Memory B cell (primary cell): ENCODE results near the gene ZNF557.
"Not testable (repeated sequence)": the region's sequence is repeated elsewhere in the genome, so short reads cannot be mapped to it uniquely, and the experiment has no call there.

Experiments
- ATAC-seq: fragments of 150-1000 bp; cut with Tn5 transposase; 2 replicates; pipeline ENCODE4 v1.10.0; 2021; ENCODE audit warnings: low read depth, mild to moderate bottlenecking, moderate library complexity
- DNase-seq, 2 donors: peaks; one replicate each; pipeline ENCODE4 v3.0.0; 2022; ENCODE audit warnings: low spot score in 2 of 2
- H3K27ac Mint-ChIP-seq: one replicate; pipeline ENCODE4 v1.8.0; 2022; ENCODE audit warnings: mild to moderate bottlenecking, moderate library complexity, mixed read lengths
- H3K27me3 Mint-ChIP-seq: one replicate; pipeline ENCODE4 v1.8.0; 2022; ENCODE audit warnings: mixed read lengths
- H3K36me3 Mint-ChIP-seq: one replicate; pipeline ENCODE4 v1.8.0; 2022; ENCODE audit warnings: mild to moderate bottlenecking, mixed read lengths
- H3K4me1 Mint-ChIP-seq: one replicate; pipeline ENCODE4 v1.8.0; 2022; ENCODE audit warnings: mixed read lengths
- H3K4me3 Mint-ChIP-seq: one replicate; pipeline ENCODE4 v1.8.0; 2022; ENCODE audit warnings: mild to moderate bottlenecking, moderate library complexity, mixed read lengths
- H3K9me3 Mint-ChIP-seq: one replicate; pipeline ENCODE4 v1.8.0; 2022; ENCODE audit warnings: mixed read lengths

The ZNF557 gene

DNA sequence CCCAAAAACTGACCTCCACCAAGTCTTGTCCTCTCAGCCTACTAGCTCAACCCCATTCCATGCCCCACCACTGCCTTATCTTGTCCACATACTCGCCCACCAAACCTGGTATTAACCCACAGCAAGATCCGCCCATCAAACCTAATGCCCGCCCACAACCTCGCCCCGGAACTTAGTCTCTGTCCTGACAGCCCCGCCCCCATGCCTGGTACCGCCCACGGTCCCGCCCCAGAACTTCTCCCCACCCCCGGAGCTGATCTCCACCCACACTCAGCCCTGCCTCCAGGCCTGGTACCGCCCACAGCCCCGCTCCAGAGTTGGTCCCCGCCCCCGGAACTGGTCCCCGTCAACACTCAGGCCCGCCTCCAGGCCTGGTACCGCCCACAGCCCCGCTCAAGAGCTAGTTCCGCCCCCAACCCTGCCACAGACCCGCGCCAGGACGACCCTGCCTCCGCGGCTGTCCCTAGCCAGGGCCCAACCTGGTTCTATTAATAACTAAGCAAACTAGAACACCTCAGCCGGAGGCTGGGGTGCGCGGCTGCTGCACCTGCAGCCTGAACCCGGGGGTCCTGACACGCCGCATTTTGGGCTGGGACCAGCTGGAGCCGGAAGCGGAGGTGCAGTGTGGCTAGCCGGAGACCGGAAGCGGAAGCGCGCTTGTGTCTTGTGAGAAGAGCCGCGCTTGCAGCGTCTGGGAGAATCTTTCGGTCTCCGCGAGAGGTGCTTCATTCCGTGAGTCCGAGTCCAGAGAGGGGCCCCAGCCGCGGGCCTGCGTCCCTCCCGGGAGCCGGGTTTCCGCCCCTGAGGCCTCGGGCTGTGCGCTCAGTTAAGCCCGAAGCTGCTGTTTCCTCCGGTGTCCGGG lies at the start of gene ZNF557:
ZNF557 (plus strand) TSS at position 662 of the 862 bp plus-strand sequence. CDS start 5,372 bp downstream, outside the sequence.
- H3K9me3 Mint-ChIP-seq: peaks cover 4% of the 10 kb centered on the region
- peaks cover 12% of the 10 kb centered on the region for H3K36me3 Mint-ChIP-seq
- no peaks in the 10 kb centered on the region for H3K27me3 Mint-ChIP-seq
- peaks cover 9% of the 10 kb centered on the region for H3K4me1 Mint-ChIP-seq
- ATAC-seq (peak; percentile 94), DNase-seq (peak; percentile 97 to 99)
- peak within 1 kb of the TSS; percentile 90 for H3K27ac Mint-ChIP-seq
- H3K4me3 Mint-ChIP-seq: peak within 1 kb of the TSS; percentile 97

DNA sequence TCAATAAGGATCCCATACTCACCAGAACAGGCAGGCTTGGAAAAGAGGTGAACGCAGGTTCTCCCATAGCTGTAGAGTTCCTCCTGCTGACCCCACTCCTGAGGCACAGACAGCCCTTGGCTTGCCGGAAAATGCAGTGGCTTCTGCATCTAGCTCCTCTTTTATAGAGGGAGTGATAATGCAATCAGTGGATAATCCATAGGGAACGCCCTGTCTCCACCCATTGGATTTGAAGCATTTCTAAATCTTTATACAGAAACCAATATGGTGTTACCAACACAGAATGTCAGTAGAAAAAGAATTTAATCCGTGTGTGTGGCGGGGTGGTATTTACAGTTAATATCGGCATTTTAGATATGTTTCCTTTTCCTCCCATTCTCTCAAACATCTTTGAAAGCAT lies 48.2 kb upstream of the ZNF557 start, which contains the start of gene MBD3L2B:
MBD3L2B (minus strand) TSS at position 101 of the 400 bp plus-strand sequence; CDS start at position 67, 34 bp downstream.
- DNase-seq, ATAC-seq, H3K27ac Mint-ChIP-seq, H3K27me3 Mint-ChIP-seq, H3K4me3 Mint-ChIP-seq, H3K9me3 Mint-ChIP-seq, H3K4me1 Mint-ChIP-seq, H3K36me3 Mint-ChIP-seq: not testable (repeated sequence)

DNA sequence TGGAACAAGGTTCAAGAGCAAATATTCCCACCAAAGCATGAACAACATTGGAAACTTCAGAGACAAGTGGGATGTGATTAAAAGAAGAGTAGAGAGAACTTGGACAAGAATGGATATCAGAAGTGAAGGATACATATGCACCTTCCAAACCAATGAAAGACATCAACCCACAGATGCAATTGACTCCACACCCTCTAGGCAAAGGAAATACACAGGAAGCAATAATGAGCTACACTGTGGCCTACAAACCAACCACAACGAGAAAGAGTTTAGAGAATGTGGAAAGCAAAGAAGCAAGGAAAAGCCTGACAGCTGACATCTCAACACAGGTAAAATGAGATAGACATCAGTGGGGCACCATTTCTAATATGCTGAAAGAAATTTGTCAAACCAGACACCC lies 40.7 kb upstream of the ZNF557 start:
- not testable (repeated sequence) for H3K4me1 Mint-ChIP-seq, DNase-seq, H3K27ac Mint-ChIP-seq, ATAC-seq, H3K4me3 Mint-ChIP-seq, H3K27me3 Mint-ChIP-seq, H3K36me3 Mint-ChIP-seq, H3K9me3 Mint-ChIP-seq

DNA sequence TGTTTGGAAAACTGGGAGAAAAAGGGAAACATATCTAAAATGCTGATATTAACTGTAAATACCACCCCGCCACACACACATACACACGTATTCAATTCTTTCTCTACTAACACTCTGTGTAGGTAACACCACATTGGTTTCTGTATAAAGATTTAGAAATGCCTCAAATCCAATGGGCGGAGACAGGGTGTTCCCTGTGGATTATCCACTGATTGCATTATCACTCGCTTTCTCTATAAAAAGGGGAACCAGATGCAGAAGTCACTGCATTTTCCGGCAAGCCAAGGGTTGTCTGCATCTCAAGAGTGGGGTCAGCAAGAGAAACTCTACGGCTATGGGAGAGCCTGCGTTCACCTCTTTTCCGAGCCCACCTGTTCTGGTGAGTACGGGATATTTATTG lies 39.2 kb upstream of the ZNF557 start, which contains the start of gene MBD3L5:
MBD3L5 (plus strand) TSS at position 301 of the 400 bp plus-strand sequence; CDS start at position 335, 34 bp downstream.
- DNase-seq, H3K36me3 Mint-ChIP-seq, ATAC-seq, H3K9me3 Mint-ChIP-seq, H3K27ac Mint-ChIP-seq, H3K27me3 Mint-ChIP-seq, H3K4me1 Mint-ChIP-seq, H3K4me3 Mint-ChIP-seq: not testable (repeated sequence)

GRCh38 chr19:7040079-7040478 lies 29.4 kb upstream of the ZNF557 start, which contains the start of gene MBD3L4:
TSS of gene MBD3L4 (minus strand) at chr19:7040179. CDS start at chr19:7040144, 35 bp downstream.
- H3K27me3 Mint-ChIP-seq, H3K4me1 Mint-ChIP-seq, H3K9me3 Mint-ChIP-seq, H3K27ac Mint-ChIP-seq, H3K4me3 Mint-ChIP-seq, DNase-seq, H3K36me3 Mint-ChIP-seq, ATAC-seq: not testable (repeated sequence)

DNA sequence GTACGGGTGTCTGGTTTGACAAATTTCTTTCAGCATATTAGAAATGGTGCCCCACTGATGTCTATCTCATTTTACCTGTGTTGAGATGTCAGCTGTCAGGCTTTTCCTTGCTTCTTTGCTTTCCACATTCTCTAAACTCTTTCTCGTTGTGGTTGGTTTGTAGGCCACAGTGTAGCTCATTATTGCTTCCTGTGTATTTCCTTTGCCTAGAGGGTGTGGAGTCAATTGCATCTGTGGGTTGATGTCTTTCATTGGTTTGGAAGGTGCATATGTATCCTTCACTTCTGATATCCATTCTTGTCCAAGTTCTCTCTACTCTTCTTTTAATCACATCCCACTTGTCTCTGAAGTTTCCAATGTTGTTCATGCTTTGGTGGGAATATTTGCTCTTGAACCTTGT lies 27.9 kb upstream of the ZNF557 start:
- not testable (repeated sequence) for H3K4me3 Mint-ChIP-seq, H3K9me3 Mint-ChIP-seq, H3K36me3 Mint-ChIP-seq, H3K27me3 Mint-ChIP-seq, ATAC-seq, H3K27ac Mint-ChIP-seq, DNase-seq, H3K4me1 Mint-ChIP-seq

DNA sequence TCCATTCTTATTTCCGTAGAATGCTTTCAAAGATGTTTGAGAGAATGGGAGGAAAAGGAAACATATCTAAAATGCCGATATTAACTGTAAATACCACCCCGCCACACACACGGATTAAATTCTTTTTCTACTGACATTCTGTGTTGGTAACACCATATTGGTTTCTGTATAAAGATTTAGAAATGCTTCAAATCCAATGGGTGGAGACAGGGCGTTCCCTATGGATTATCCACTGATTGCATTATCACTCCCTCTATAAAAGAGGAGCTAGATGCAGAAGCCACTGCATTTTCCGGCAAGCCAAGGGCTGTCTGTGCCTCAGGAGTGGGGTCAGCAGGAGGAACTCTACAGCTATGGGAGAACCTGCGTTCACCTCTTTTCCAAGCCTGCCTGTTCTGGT lies 20.5 kb upstream of the ZNF557 start, which contains the start of gene MBD3L2:
MBD3L2 (plus strand) TSS at position 301 of the 400 bp plus-strand sequence; CDS start at position 354, 53 bp downstream.
- H3K4me3 Mint-ChIP-seq, H3K27me3 Mint-ChIP-seq, H3K9me3 Mint-ChIP-seq, H3K4me1 Mint-ChIP-seq, H3K27ac Mint-ChIP-seq, ATAC-seq, DNase-seq, H3K36me3 Mint-ChIP-seq: not testable (repeated sequence)

- not testable (repeated sequence) for H3K4me1 Mint-ChIP-seq, DNase-seq, ATAC-seq, H3K9me3 Mint-ChIP-seq, H3K36me3 Mint-ChIP-seq, H3K4me3 Mint-ChIP-seq, H3K27me3 Mint-ChIP-seq, H3K27ac Mint-ChIP-seq
Measured at GRCh38 chr19:7051421-7051820, 18.1 kb upstream of the ZNF557 start.

- not testable (repeated sequence) for H3K4me1 Mint-ChIP-seq, H3K27ac Mint-ChIP-seq, H3K9me3 Mint-ChIP-seq, ATAC-seq, H3K27me3 Mint-ChIP-seq, H3K4me3 Mint-ChIP-seq, H3K36me3 Mint-ChIP-seq, DNase-seq
Measured at GRCh38 chr19:7052896-7053295, 16.6 kb upstream of the ZNF557 start.

GRCh38 chr19:7054635-7055368 lies 14.7 kb upstream of the ZNF557 start:
- DNase-seq, H3K4me3 Mint-ChIP-seq, H3K9me3 Mint-ChIP-seq, H3K4me1 Mint-ChIP-seq, ATAC-seq, H3K27ac Mint-ChIP-seq, H3K36me3 Mint-ChIP-seq, H3K27me3 Mint-ChIP-seq: not testable (repeated sequence)

DNA sequence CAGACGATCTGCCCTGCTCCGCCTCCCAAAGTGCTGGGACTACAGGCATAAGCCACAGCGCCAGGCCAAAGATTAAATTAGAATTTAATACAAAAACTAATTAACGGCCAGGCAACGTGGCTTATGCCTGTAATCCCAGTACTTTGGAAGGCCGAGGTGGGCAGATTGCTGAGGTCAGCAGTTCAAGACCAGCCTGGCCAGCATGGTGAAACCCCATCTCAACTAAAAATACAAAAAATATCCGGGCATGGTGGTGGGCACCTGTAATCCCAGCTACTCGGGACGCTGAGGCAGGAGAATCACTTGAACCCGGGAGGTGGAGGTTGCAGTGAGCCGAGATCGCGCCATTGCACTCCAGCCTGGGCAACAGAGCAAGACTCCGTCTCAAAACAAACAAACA lies 13.8 kb upstream of the ZNF557 start:
- DNase-seq, ATAC-seq, H3K4me1 Mint-ChIP-seq, H3K27me3 Mint-ChIP-seq, H3K4me3 Mint-ChIP-seq, H3K9me3 Mint-ChIP-seq, H3K36me3 Mint-ChIP-seq, H3K27ac Mint-ChIP-seq: not testable (repeated sequence)

- not testable (repeated sequence) for H3K9me3 Mint-ChIP-seq
Measured at GRCh38 chr19:7056371-7056770, 13.1 kb upstream of the ZNF557 start.

DNA sequence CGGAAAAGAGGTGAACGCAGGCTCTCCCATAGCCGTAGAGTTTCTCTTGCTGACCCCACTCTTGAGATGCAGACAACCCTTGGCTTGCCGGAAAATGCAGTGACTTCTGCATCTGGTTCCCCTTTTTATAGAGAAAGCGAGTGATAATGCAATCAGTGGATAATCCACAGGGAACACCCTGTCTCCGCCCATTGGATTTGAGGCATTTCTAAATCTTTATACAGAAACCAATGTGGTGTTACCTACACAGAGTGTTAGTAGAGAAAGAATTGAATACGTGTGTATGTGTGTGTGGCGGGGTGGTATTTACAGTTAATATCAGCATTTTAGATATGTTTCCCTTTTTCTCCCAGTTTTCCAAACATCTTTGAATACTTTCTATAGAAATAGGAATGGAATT lies 10.9 kb upstream of the ZNF557 start, which contains the start of gene MBD3L3:
MBD3L3 (minus strand) TSS at position 101 of the 400 bp plus-strand sequence; CDS start at position 30, 71 bp downstream.
- H3K4me1 Mint-ChIP-seq, H3K4me3 Mint-ChIP-seq, ATAC-seq, H3K9me3 Mint-ChIP-seq, H3K27me3 Mint-ChIP-seq, H3K36me3 Mint-ChIP-seq, DNase-seq, H3K27ac Mint-ChIP-seq: not testable (repeated sequence)

More at GRCh38 chr19:7056371-7056770, 13.1 kb upstream of the ZNF557 start:
- not testable (repeated sequence) for H3K4me1 Mint-ChIP-seq, H3K36me3 Mint-ChIP-seq, ATAC-seq, H3K27me3 Mint-ChIP-seq, H3K27ac Mint-ChIP-seq, H3K4me3 Mint-ChIP-seq
- DNase-seq: peak in 1 of 2 donors; percentile 9

DNA sequence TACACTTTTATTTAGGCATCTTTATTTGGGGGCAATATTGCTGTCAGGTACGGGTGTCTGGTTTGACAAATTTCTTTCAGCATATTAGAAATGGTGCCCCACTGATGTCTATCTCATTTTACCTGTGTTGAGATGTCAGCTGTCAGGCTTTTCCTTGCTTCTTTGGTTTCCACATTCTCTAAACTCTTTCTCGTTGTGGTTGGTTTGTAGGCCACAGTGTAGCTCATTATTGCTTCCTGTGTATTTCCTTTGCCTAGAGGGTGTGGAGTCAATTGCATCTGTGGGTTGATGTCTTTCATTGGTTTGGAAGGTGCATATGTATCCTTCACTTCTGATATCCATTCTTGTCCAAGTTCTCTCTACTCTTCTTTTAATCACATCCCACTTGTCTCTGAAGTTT lies 9.5 kb upstream of the ZNF557 start:
- H3K27me3 Mint-ChIP-seq, H3K27ac Mint-ChIP-seq, ATAC-seq, H3K4me3 Mint-ChIP-seq, H3K9me3 Mint-ChIP-seq, H3K36me3 Mint-ChIP-seq, H3K4me1 Mint-ChIP-seq, DNase-seq: not testable (repeated sequence)
